ENCODE data around the gene CYP27C1. TPM values are rescaled to one million over a fixed set of nuclear protein-coding genes. Genes with fewer than 3 reads are reported as not detected.

Gene CYP27C1
- total RNA-seq, 4 donors from 2014 or later, result 0.40 TPM; not detected in 3

- TF ChIP-seq POLR2A (IDR thresholded peaks at IDR 0.05) (no peak), CTCF (IDR thresholded peaks at IDR 0.05) (no peak)
- Histone ChIP-seq H3K9me3 (no peaks in the 10 kb centered on the region), H3K4me3 (replicated peaks in 1 of 3) (no peak overlapping the region), H3K27ac (no peak overlapping the region), H3K36me3 (no peaks in the 10 kb centered on the region), H3K4me1 (no peaks in the 10 kb centered on the region), H3K27me3 (no peaks in the 10 kb centered on the region)
- 80 to 82% methylated on average over 14 to 15 of the region's 15 CpGs for WGBS, 2 donors
- intact Hi-C loops (cut with DNase I), result no loop called here
- DNase-seq, result no peak
These were observed 85.0 kb downstream of the CYP27C1 start for GRCh38 chr2:127134833-127135830.

GRCh38 chr2:127134235-127134634 lies 85.9 kb downstream of the CYP27C1 start:
- no peak overlapping the region for H3K4me3 ChIP-seq (replicated peaks in 1 of 3)
- WGBS, 2 donors, result 88% methylated on average over 4 of the region's 4 CpGs
- intact Hi-C loops (cut with DNase I), result no loop called here
- no peaks in the 10 kb centered on the region for H3K4me1 ChIP-seq
- no peaks in the 10 kb centered on the region for H3K27me3 ChIP-seq
- H3K36me3 ChIP-seq, result no peaks in the 10 kb centered on the region
- no peak for DNase-seq
- H3K9me3 ChIP-seq, result no peaks in the 10 kb centered on the region
- TF ChIP-seq CTCF (IDR thresholded peaks at IDR 0.05) (no peak), POLR2A (IDR thresholded peaks at IDR 0.05) (no peak)
- H3K27ac ChIP-seq, result no peak overlapping the region

Small RNA genes lying within 50 kb of the gene (small RNA-seq; reads per million reads assigned to genes)
- not detected for gene NIFKP9

Other genes with a start within 250 kb of the CYP27C1 start
- gene BIN1, start 113.1 kb downstream of the CYP27C1 start, total RNA-seq, result 10 to 100 TPM; 49.2 to 68.3 (median 64.2) TPM
- 10 to 100 TPM; 24.7 to 55.9 (median 36.3) TPM for gene ERCC3, start 73.8 kb upstream of the CYP27C1 start, total RNA-seq
- gene MAP3K2, start 167.7 kb upstream of the CYP27C1 start, total RNA-seq, result 100 to 1,000 TPM in 1 of 4 donors, 10 to 100 TPM in 3; 84.8 to 118 (median 92.8) TPM
- gene PROC, start 198.1 kb upstream of the CYP27C1 start, total RNA-seq, result not detected

Measured in thyroid gland (tissue), 4 donors.